ENCODE data around the gene CRB1.

The CRB1 gene

DNA sequence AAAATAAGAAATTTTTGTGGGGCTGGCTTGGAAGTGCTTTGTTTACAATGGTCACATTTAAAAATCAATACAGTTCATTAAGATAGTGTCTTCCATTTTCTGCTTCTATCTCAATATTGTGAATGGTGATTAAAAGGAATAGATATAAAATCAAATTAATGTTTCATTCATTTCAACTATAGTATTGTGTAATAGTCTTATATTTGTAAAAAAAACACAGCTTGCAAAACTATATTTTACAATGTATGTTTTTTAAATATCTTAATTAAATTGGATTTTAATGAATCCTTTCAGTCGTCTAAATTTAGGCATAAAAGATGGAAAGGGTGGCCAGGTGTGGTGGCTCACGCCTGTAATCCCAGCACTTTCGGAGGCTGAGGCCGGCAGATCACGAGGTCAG is 63.5 kb downstream of the CRB1 start:
- TF ChIP-seq GLIS3 (CRISPR knock-in tag; IDR thresholded peaks at IDR 0.05) (no peak), PPARA (CRISPR knock-in tag; IDR thresholded peaks at IDR 0.05; ENCODE audit: borderline replicate concordance) (no peak), ZFP30 (CRISPR knock-in tag; IDR thresholded peaks at IDR 0.05) (no peak), SNAI2 (CRISPR knock-in tag; IDR thresholded peaks at IDR 0.05) (no peak), ESRRG (CRISPR knock-in tag; IDR thresholded peaks at IDR 0.05) (no peak), ARNTL (CRISPR knock-in tag; IDR thresholded peaks at IDR 0.05; ENCODE audit: borderline replicate concordance, low read depth) (no peak), ZFP3 (CRISPR knock-in tag; IDR thresholded peaks at IDR 0.05) (no peak), ZNF70 (CRISPR knock-in tag; IDR thresholded peaks at IDR 0.05) (no peak), ZNF8 (CRISPR knock-in tag; IDR thresholded peaks at IDR 0.05) (no peak), ISL1 (CRISPR knock-in tag; IDR thresholded peaks at IDR 0.05) (no peak), TCF4 (CRISPR knock-in tag; IDR thresholded peaks at IDR 0.05; ENCODE audit: borderline replicate concordance) (no peak)
- TF ChIP-seq, protein P1, sequence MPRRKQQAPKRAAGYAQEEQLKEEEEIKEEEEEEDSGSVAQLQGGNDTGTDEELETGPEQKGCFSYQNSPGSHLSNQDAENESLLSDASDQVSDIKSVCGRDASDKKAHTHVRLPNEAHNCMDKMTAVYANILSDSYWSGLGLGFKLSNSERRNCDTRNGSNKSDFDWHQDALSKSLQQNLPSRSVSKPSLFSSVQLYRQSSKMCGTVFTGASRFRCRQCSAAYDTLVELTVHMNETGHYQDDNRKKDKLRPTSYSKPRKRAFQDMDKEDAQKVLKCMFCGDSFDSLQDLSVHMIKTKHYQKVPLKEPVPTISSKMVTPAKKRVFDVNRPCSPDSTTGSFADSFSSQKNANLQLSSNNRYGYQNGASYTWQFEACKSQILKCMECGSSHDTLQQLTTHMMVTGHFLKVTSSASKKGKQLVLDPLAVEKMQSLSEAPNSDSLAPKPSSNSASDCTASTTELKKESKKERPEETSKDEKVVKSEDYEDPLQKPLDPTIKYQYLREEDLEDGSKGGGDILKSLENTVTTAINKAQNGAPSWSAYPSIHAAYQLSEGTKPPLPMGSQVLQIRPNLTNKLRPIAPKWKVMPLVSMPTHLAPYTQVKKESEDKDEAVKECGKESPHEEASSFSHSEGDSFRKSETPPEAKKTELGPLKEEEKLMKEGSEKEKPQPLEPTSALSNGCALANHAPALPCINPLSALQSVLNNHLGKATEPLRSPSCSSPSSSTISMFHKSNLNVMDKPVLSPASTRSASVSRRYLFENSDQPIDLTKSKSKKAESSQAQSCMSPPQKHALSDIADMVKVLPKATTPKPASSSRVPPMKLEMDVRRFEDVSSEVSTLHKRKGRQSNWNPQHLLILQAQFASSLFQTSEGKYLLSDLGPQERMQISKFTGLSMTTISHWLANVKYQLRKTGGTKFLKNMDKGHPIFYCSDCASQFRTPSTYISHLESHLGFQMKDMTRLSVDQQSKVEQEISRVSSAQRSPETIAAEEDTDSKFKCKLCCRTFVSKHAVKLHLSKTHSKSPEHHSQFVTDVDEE (CRISPR knock-in tag; IDR thresholded peaks at IDR 0.05) = no peak
- TF ChIP-seq, protein P2, sequence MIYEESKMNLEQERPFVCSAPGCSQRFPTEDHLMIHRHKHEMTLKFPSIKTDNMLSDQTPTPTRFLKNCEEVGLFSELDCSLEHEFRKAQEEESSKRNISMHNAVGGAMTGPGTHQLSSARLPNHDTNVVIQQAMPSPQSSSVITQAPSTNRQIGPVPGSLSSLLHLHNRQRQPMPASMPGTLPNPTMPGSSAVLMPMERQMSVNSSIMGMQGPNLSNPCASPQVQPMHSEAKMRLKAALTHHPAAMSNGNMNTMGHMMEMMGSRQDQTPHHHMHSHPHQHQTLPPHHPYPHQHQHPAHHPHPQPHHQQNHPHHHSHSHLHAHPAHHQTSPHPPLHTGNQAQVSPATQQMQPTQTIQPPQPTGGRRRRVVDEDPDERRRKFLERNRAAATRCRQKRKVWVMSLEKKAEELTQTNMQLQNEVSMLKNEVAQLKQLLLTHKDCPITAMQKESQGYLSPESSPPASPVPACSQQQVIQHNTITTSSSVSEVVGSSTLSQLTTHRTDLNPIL (CRISPR knock-in tag; IDR thresholded peaks at IDR 0.05; ENCODE audit: low read depth) = no peak
- TF ChIP-seq, protein P3, sequence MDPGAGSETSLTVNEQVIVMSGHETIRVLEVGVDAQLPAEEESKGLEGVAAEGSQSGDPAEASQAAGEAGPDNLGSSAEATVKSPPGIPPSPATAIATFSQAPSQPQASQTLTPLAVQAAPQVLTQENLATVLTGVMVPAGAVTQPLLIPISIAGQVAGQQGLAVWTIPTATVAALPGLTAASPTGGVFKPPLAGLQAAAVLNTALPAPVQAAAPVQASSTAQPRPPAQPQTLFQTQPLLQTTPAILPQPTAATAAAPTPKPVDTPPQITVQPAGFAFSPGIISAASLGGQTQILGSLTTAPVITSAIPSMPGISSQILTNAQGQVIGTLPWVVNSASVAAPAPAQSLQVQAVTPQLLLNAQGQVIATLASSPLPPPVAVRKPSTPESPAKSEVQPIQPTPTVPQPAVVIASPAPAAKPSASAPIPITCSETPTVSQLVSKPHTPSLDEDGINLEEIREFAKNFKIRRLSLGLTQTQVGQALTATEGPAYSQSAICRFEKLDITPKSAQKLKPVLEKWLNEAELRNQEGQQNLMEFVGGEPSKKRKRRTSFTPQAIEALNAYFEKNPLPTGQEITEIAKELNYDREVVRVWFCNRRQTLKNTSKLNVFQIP (CRISPR knock-in tag; IDR thresholded peaks at IDR 0.05; ENCODE audit: borderline replicate concordance, low read depth) = no peak
- ATAC-seq = no peak

DNA sequence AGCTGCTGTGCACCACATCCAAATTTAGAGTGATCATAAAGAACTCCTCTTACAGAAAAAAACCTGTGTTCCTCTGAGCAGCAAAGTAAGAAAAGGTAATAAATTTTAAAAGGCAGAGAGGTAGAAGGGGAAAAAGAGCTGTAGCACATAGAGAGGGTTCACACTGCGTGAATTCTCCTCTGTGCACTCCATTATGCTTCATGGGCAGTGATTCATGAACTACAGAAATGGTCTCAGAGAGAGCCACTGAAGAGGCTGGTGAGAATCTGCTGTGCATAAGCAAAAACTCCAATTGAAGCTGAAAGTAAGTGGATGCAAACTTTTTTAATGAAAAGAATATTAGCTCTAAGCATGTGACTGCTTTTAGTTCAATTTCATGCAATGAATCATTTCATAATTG is 65.0 kb downstream of the CRB1 start:
- peak; percentile 47; the same call in 2 of the 3 replicates for ATAC-seq
- TF ChIP-seq ARNTL (CRISPR knock-in tag; IDR thresholded peaks at IDR 0.05; ENCODE audit: borderline replicate concordance, low read depth) (no peak), SNAI2 (CRISPR knock-in tag; IDR thresholded peaks at IDR 0.05) (no peak), ZNF8 (CRISPR knock-in tag; IDR thresholded peaks at IDR 0.05) (no peak), ZC3H10 (CRISPR knock-in tag; IDR thresholded peaks at IDR 0.05) (no peak), TCF4 (CRISPR knock-in tag; IDR thresholded peaks at IDR 0.05; ENCODE audit: borderline replicate concordance) (no peak), OSR1 (CRISPR knock-in tag; IDR thresholded peaks at IDR 0.05) (no peak), GLIS3 (CRISPR knock-in tag; IDR thresholded peaks at IDR 0.05) (no peak), TOX (CRISPR knock-in tag; IDR thresholded peaks at IDR 0.05; ENCODE audit: borderline replicate concordance) (no peak)
- TF ChIP-seq, protein P4, sequence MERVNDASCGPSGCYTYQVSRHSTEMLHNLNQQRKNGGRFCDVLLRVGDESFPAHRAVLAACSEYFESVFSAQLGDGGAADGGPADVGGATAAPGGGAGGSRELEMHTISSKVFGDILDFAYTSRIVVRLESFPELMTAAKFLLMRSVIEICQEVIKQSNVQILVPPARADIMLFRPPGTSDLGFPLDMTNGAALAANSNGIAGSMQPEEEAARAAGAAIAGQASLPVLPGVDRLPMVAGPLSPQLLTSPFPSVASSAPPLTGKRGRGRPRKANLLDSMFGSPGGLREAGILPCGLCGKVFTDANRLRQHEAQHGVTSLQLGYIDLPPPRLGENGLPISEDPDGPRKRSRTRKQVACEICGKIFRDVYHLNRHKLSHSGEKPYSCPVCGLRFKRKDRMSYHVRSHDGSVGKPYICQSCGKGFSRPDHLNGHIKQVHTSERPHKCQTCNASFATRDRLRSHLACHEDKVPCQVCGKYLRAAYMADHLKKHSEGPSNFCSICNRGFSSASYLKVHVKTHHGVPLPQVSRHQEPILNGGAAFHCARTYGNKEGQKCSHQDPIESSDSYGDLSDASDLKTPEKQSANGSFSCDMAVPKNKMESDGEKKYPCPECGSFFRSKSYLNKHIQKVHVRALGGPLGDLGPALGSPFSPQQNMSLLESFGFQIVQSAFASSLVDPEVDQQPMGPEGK (CRISPR knock-in tag; IDR thresholded peaks at IDR 0.05; ENCODE audit: borderline replicate concordance) = no peak

DNA sequence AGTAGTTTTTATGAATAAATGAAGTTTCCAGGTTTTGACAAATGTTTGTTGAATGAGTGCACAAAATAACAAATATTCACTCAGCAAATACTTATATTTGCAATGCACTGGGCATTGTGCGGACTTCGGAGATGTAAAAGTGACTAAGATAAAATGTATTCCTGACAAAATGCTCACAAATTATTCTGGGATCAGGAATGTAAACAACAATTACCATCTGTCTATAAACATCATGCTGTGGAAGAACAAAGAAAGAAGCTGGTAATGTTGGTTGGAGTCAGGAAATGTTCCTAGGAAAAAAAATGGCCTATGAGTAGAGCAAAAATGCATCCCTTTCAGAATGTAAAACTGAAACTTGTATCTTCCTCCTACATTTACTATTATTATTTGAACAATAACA is 68.5 kb downstream of the CRB1 start:
- TF ChIP-seq PPARA (CRISPR knock-in tag; IDR thresholded peaks at IDR 0.05; ENCODE audit: borderline replicate concordance) (no peak), BACH2 (CRISPR knock-in tag; IDR thresholded peaks at IDR 0.05; ENCODE audit: borderline replicate concordance) (no peak), GLIS3 (CRISPR knock-in tag; IDR thresholded peaks at IDR 0.05) (no peak), SNAI2 (CRISPR knock-in tag; IDR thresholded peaks at IDR 0.05) (no peak), ZNF8 (CRISPR knock-in tag; IDR thresholded peaks at IDR 0.05) (no peak), ZNF565 (CRISPR knock-in tag; conservative IDR thresholded peaks at IDR 0.05; ENCODE audit: low read depth) (no peak), ZNF70 (CRISPR knock-in tag; IDR thresholded peaks at IDR 0.05) (no peak), CSDC2 (CRISPR knock-in tag; IDR thresholded peaks at IDR 0.05) (no peak)
- TF ChIP-seq, protein P2 (CRISPR knock-in tag; IDR thresholded peaks at IDR 0.05; ENCODE audit: low read depth) = no peak
- no peak for ATAC-seq

All from SK-N-SH treated with all-trans-retinoic acid at 6 μM for 48 hours (cell line).